ENCODE results near the gene GNB1L.
A peak's percentile ranks its signal among the peaks of the same experiment; 100 is the strongest.
"Not testable (repeated sequence)": the region's sequence is repeated elsewhere in the genome, so short reads cannot be mapped to it uniquely, and the experiment has no call there.

Gene GNB1L

GRCh38 chr22:19883446-19883845 is 28.8 kb upstream of the GNB1L start:
- 91% methylated on average over 7 of the region's 8 CpGs for whole genome bisulfite sequencing
- H2BK15ac ChIP-seq (ENCODE audit: low read depth, poor library complexity, severe bottlenecking): peak overlapping the region; percentile 38
- H2AFZ ChIP-seq (ENCODE audit: low read depth, low read length); H3K9ac ChIP-seq (ENCODE audit: low read length); H3K23ac ChIP-seq (ENCODE audit: low read length in 2 of 2); H2BK120ac ChIP-seq (ENCODE audit: low read depth, low read length); H3K4me2 ChIP-seq (ENCODE audit: low read length, poor library complexity, severe bottlenecking); H3K18ac ChIP-seq (ENCODE audit: low read depth in 1 of 2, low read length in 2 of 2); H3K79me1 ChIP-seq (replicated peaks; ENCODE audit: low read length, poor library complexity, severe bottlenecking); H3K27me3 ChIP-seq (ENCODE audit: control insufficient read depth in 1 of 2, insufficient read depth in 1 of 2, low read length in 2 of 2); H2BK5ac ChIP-seq (ENCODE audit: low read depth, low read length, poor library complexity, severe bottlenecking); H4K8ac ChIP-seq (ENCODE audit: low read length); H3K4me3 ChIP-seq (ENCODE audit: insufficient read depth in 1 of 2, low read depth in 1 of 2, low read length in 2 of 2); H3K36me3 ChIP-seq (ENCODE audit: control insufficient read depth in 1 of 2, insufficient read depth in 2 of 2, low read depth in 1 of 2, low read length in 2 of 2); H3K9me3 ChIP-seq (ENCODE audit: control insufficient read depth, low read length); DNase-seq; H3K27ac ChIP-seq (ENCODE audit: low read length, poor library complexity, severe bottlenecking); H2BK12ac ChIP-seq (ENCODE audit: low read length in 2 of 2); H4K91ac ChIP-seq (ENCODE audit: low read length); H3K14ac ChIP-seq (ENCODE audit: low read length in 2 of 2): not testable (repeated sequence)
- H3K4ac ChIP-seq (ENCODE audit: low read depth in 1 of 2, low read length in 2 of 2): peak overlapping the region in 1 of 2 experiments; percentile 44
- peak overlapping the region; percentile 38 for H2AK5ac ChIP-seq (ENCODE audit: low read length, severe bottlenecking)
- peaks cover 60% of the 10 kb centered on the region for H3K4me1 ChIP-seq (ENCODE audit: control insufficient read depth, insufficient read depth, low read depth, low read length)

- peak overlapping the region; percentile 65 to 77 for H3K18ac ChIP-seq (ENCODE audit: low read depth in 1 of 2, low read length in 2 of 2)
- WGBS: 83% methylated on average over 25 of the region's 26 CpGs
- H3K9me3 ChIP-seq (ENCODE audit: control insufficient read depth, low read length): no peaks in the 10 kb centered on the region
- H3K4me1 ChIP-seq (ENCODE audit: control insufficient read depth, insufficient read depth, low read depth, low read length): peaks cover 67% of the 10 kb centered on the region
- DNase-seq: no peak
- H2BK120ac ChIP-seq (ENCODE audit: low read depth, low read length): no peak overlapping the region
- peak overlapping the region; percentile 44 to 61 for H3K4ac ChIP-seq (ENCODE audit: low read depth in 1 of 2, low read length in 2 of 2)
- H3K9ac ChIP-seq (ENCODE audit: low read length): peak overlapping the region; percentile 80
- no peak overlapping the region for H3K4me2 ChIP-seq (ENCODE audit: low read length, poor library complexity, severe bottlenecking)
- H3K36me3 ChIP-seq (ENCODE audit: control insufficient read depth in 1 of 2, insufficient read depth in 2 of 2, low read depth in 1 of 2, low read length in 2 of 2): peaks cover 0 to 4% of the 10 kb centered on the region in 2 experiments
- peak overlapping the region; percentile 29 to 73 for H2BK12ac ChIP-seq (ENCODE audit: low read length in 2 of 2)
- peak overlapping the region; percentile 60 for H2BK15ac ChIP-seq (ENCODE audit: low read depth, poor library complexity, severe bottlenecking)
- peak overlapping the region; percentile 59 for H4K8ac ChIP-seq (ENCODE audit: low read length)
- H3K23ac ChIP-seq (ENCODE audit: low read length in 2 of 2): no peak overlapping the region
- no peaks in the 10 kb centered on the region for H3K27me3 ChIP-seq (ENCODE audit: control insufficient read depth in 1 of 2, insufficient read depth in 1 of 2, low read length in 2 of 2)
- no peak overlapping the region for H2BK5ac ChIP-seq (ENCODE audit: low read depth, low read length, poor library complexity, severe bottlenecking)
- peak overlapping the region in 1 of 2 experiments; percentile 45 for H3K14ac ChIP-seq (ENCODE audit: low read length in 2 of 2)
- no peak overlapping the region for H2AFZ ChIP-seq (ENCODE audit: low read depth, low read length)
- peak overlapping the region; percentile 45 for H2AK5ac ChIP-seq (ENCODE audit: low read length, severe bottlenecking)
- peaks cover 3% of the 10 kb centered on the region for H3K79me1 ChIP-seq (replicated peaks; ENCODE audit: low read length, poor library complexity, severe bottlenecking)
- peak overlapping the region; percentile 85 for H4K91ac ChIP-seq (ENCODE audit: low read length)
- no peak overlapping the region for H3K4me3 ChIP-seq (ENCODE audit: insufficient read depth in 1 of 2, low read depth in 1 of 2, low read length in 2 of 2)
- H3K27ac ChIP-seq (ENCODE audit: low read length, poor library complexity, severe bottlenecking): peak overlapping the region; percentile 95
These were observed 28.0 kb upstream of the GNB1L start for GRCh38 chr22:19882446-19883381.

GRCh38 chr22:19880786-19881569 is 26.3 kb upstream of the GNB1L start:
- Histone ChIP-seq H3K4ac (ENCODE audit: low read depth in 1 of 2, low read length in 2 of 2) (peak overlapping the region; percentile 68 to 88), H3K4me1 (ENCODE audit: control insufficient read depth, insufficient read depth, low read depth, low read length) (peaks cover 72% of the 10 kb centered on the region), H3K18ac (ENCODE audit: low read depth in 1 of 2, low read length in 2 of 2) (peak overlapping the region; percentile 56 to 83), H2AK5ac (ENCODE audit: low read length, severe bottlenecking) (peak overlapping the region; percentile 81), H3K9me3 (ENCODE audit: control insufficient read depth, low read length) (no peaks in the 10 kb centered on the region), H2BK120ac (ENCODE audit: low read depth, low read length) (peak overlapping the region; percentile 43), H2BK15ac (ENCODE audit: low read depth, poor library complexity, severe bottlenecking) (peak overlapping the region; percentile 95), H3K36me3 (ENCODE audit: control insufficient read depth in 1 of 2, insufficient read depth in 2 of 2, low read depth in 1 of 2, low read length in 2 of 2) (peaks cover 0 to 15% of the 10 kb centered on the region in 2 experiments), H3K27ac (ENCODE audit: low read length, poor library complexity, severe bottlenecking) (peak overlapping the region; percentile 95), H3K79me1 (replicated peaks; ENCODE audit: low read length, poor library complexity, severe bottlenecking) (peaks cover 7% of the 10 kb centered on the region), H2BK5ac (ENCODE audit: low read depth, low read length, poor library complexity, severe bottlenecking) (peak overlapping the region; percentile 87), H3K23ac (ENCODE audit: low read length in 2 of 2) (peak overlapping the region in 1 of 2 experiments; percentile 16), H2AFZ (ENCODE audit: low read depth, low read length) (no peak overlapping the region), H3K4me2 (ENCODE audit: low read length, poor library complexity, severe bottlenecking) (peak overlapping the region; percentile 34), H2BK12ac (ENCODE audit: low read length in 2 of 2) (peak overlapping the region; percentile 84 to 86), H3K27me3 (ENCODE audit: control insufficient read depth in 1 of 2, insufficient read depth in 1 of 2, low read length in 2 of 2) (no peaks in the 10 kb centered on the region), H3K4me3 (ENCODE audit: insufficient read depth in 1 of 2, low read depth in 1 of 2, low read length in 2 of 2) (peak overlapping the region in 1 of 2 experiments; percentile 64), H4K8ac (ENCODE audit: low read length) (peak overlapping the region; percentile 58), H4K91ac (ENCODE audit: low read length) (peak overlapping the region; percentile 99), H3K14ac (ENCODE audit: low read length in 2 of 2) (no peak overlapping the region), H3K9ac (ENCODE audit: low read length) (peak overlapping the region; percentile 81)
- peak; percentile 91 for DNase-seq
- WGBS: 18% methylated on average over 27 of the region's 27 CpGs
